ENCODE data around the gene SLC4A9. TPM values are rescaled to one million over a fixed set of nuclear protein-coding genes. Genes with fewer than 3 reads are reported as not detected.

The SLC4A9 gene
- total and polyA plus RNA-seq, 9 donors = 0.13 TPM; not detected in 8

- no peaks in the 10 kb centered on the region for H3K9me3 ChIP-seq
- no peak overlapping the region for H3K27ac ChIP-seq
- WGBS, 3 donors = 79 to 89% (median 87%) methylated on average over 4 of the region's 4 CpGs
- H3K4me3 ChIP-seq = no peak overlapping the region
- no peaks in the 10 kb centered on the region for H3K27me3 ChIP-seq
- H3K36me3 ChIP-seq = no peaks in the 10 kb centered on the region
- H3K4me1 ChIP-seq (ENCODE audit: insufficient read depth) = peaks cover 3% of the 10 kb centered on the region
- intact Hi-C loops (cut with DNase I) = no loop called here
- DNase-seq = no peak
- no peak for TF ChIP-seq CTCF (IDR thresholded peaks at IDR 0.05)
- TF ChIP-seq EP300 (IDR thresholded peaks at IDR 0.05) = no peak
- no peak for TF ChIP-seq POLR2A (IDR thresholded peaks at IDR 0.05)
Observed at GRCh38 chr5:140339636-140340035, 20.4 kb upstream of the SLC4A9 start.

- intact Hi-C loops (cut with DNase I) = no loop called here
- no peak overlapping the region for H3K27ac ChIP-seq
- H3K4me3 ChIP-seq = no peak overlapping the region
- H3K27me3 ChIP-seq = no peaks in the 10 kb centered on the region
- TF ChIP-seq CTCF (IDR thresholded peaks at IDR 0.05) (no peak), POLR2A (IDR thresholded peaks at IDR 0.05) (no peak), EP300 (IDR thresholded peaks at IDR 0.05) (no peak)
- DNase-seq = no peak
- no peaks in the 10 kb centered on the region for H3K36me3 ChIP-seq
- no peaks in the 10 kb centered on the region for H3K9me3 ChIP-seq
- peaks cover 3% of the 10 kb centered on the region for H3K4me1 ChIP-seq (ENCODE audit: insufficient read depth)
Observed at GRCh38 chr5:140340605-140341121, 19.3 kb upstream of the SLC4A9 start.

GRCh38 chr5:140341591-140341990 lies 18.4 kb upstream of the SLC4A9 start:
- WGBS, 3 donors = 81 to 85% (median 83%) methylated on average over 5 of the region's 5 CpGs
- no peaks in the 10 kb centered on the region for H3K4me1 ChIP-seq (ENCODE audit: insufficient read depth)
- no peak overlapping the region for H3K4me3 ChIP-seq
- intact Hi-C loops (cut with DNase I) = no loop called here
- H3K27me3 ChIP-seq = no peaks in the 10 kb centered on the region
- DNase-seq = no peak
- no peak overlapping the region for H3K27ac ChIP-seq
- H3K36me3 ChIP-seq = no peaks in the 10 kb centered on the region
- no peaks in the 10 kb centered on the region for H3K9me3 ChIP-seq
- no peak for TF ChIP-seq EP300 (IDR thresholded peaks at IDR 0.05)
- no peak for TF ChIP-seq CTCF (IDR thresholded peaks at IDR 0.05)
- TF ChIP-seq POLR2A (IDR thresholded peaks at IDR 0.05) = no peak

DNA sequence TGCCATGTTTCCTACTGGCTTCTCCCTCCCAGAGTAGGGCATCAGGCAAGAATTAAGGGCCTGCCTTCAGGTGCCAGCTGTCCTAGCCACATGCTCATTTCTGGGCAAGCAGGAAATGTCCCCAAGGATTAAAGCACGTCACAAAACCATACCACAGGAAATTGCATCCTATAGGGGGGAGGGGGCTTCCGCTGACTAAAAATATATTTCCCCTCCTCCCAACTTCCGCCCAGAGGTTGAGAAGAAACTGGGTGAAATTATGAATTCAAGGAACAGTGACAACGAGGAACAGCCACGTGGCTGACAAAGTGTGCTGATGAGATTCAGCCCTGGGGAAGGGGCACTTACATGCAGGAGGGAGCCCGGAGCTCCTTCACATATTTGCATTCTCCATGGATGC lies 17.7 kb upstream of the SLC4A9 start:
- 77 to 86% (median 83%) methylated on average over 6 of the region's 6 CpGs for WGBS, 3 donors
- Histone ChIP-seq H3K27ac (no peak overlapping the region), H3K4me3 (no peak overlapping the region), H3K4me1 (ENCODE audit: insufficient read depth) (no peaks in the 10 kb centered on the region), H3K36me3 (no peaks in the 10 kb centered on the region), H3K27me3 (no peaks in the 10 kb centered on the region), H3K9me3 (no peaks in the 10 kb centered on the region)
- TF ChIP-seq CTCF (IDR thresholded peaks at IDR 0.05) (no peak), EP300 (IDR thresholded peaks at IDR 0.05) (no peak), POLR2A (IDR thresholded peaks at IDR 0.05) (no peak)
- no peak for DNase-seq
- intact Hi-C loops (cut with DNase I) = no loop called here
